HCT116 (cell line): ENCODE data around the gene U2AF1L4. TPM values are rescaled to one million over a fixed set of nuclear protein-coding genes. Genes with fewer than 3 reads are reported as not detected.

Source experiments
- ATAC-seq: fragments of 200-7000 bp; cut with Tn5 transposase; 2 replicates; pipeline ENCODE4 v1.9.1; 2020; ENCODE audit warnings: mild to moderate bottlenecking, moderate library complexity
- BruUV-seq: library from RNA; stranded (reverse); fragments of 400-500 nt; replicated peaks from 2 replicates; lab custom pipeline; 2021; lab: Mats Ljungman, UMichigan
- CTCF ChIA-PET: fragments of 300-600 bp; sonication (Branson Sonifier 250); formaldehyde crosslinking; loops from one replicate; lab custom pipeline; 2021; ENCODE audit warnings: antibody characterized with exemption; lab: Charles Lee
- POLR2A ChIA-PET: fragments of 300-600, 350-600 bp; sonication (Branson Sonifier 250); formaldehyde crosslinking; loops from one replicate; lab custom pipeline; 2021; ENCODE audit warnings: antibody characterized with exemption; lab: Charles Lee
- RAD21 ChIA-PET, 2 experiments: fragments of 300-600 bp; sonication (Branson Sonifier 250); formaldehyde crosslinking; loops; one replicate each; lab custom pipeline; 2023; ENCODE audit warnings: low total read pairs in 2 of 2; ENCODE audit not compliant: uncharacterized antibody in 2 of 2, unreplicated experiment in 2 of 2, low non-redundant PET in 1 of 2; lab: Charles Lee
- DNase-seq: peaks from one replicate; pipeline ENCODE4 v3.0.0-alpha.2; 2010; ENCODE audit warnings: low read depth, low spot score
- H2AFZ ChIP-seq: fragments of 200-600 bp; shearing (Covaris generic), sonication (generic); 2 replicates; pipeline ENCODE4 v1.6.1; 2017; ENCODE audit warnings: low read depth, mixed run types, mixed read lengths, antibody characterized with exemption, low read length; ENCODE audit not compliant: poor library complexity, severe bottlenecking
- H3K27ac ChIP-seq: 2 replicates; pipeline ENCODE4 v1.5.1; 2012; ENCODE audit warnings: low read depth, low read length
- H3K27me3 ChIP-seq: fragments of 200-600 bp; sonication (generic); 2 replicates; pipeline ENCODE4 v1.6.1; 2016; ENCODE audit warnings: mixed run types, low read length, mixed read lengths; ENCODE audit not compliant: insufficient read depth
- H3K36me3 ChIP-seq, 2 experiments: fragments of 200-500 bp in 1 of 2; fragments of 200-600 bp in 1 of 2; sonication (Bioruptor generic) in 1 of 2; sonication (generic) in 1 of 2; 2 replicates each; pipeline versions ENCODE4 v1.5.1 to v1.6.1; 2014 to 2016; ENCODE audit warnings: low read length in 2 of 2, inconsistent platforms in 1 of 2, mixed read lengths in 1 of 2, mixed run types in 1 of 2; ENCODE audit not compliant: insufficient read depth in 2 of 2, control insufficient read depth in 1 of 2
- H3K4me1 ChIP-seq, 2 experiments: fragments of 200-600 bp in 1 of 2; sonication (generic) in 1 of 2; 2 replicates each; pipeline versions ENCODE4 v1.5.1 to v1.6.1; 2012 to 2017; ENCODE audit warnings: low read length in 2 of 2, inconsistent platforms in 1 of 2, mild to moderate bottlenecking in 1 of 2, mixed read lengths in 1 of 2, mixed run types in 1 of 2, moderate library complexity in 1 of 2; ENCODE audit not compliant: insufficient read depth in 2 of 2, control insufficient read depth in 1 of 2
- H3K4me2 ChIP-seq: fragments of 200-600 bp; sonication (generic); 2 replicates; pipeline ENCODE4 v1.6.1; 2017; ENCODE audit warnings: mixed run types, low read length, mixed read lengths
- H3K4me3 ChIP-seq, 2 experiments: fragments of 200-600 bp in 1 of 2; sonication (generic) in 1 of 2; replicated peaks in 1 of 2; 2 replicates each; pipeline ENCODE4 v1.5.1; 2011 to 2016; ENCODE audit warnings: low read length in 2 of 2, control low read depth in 1 of 2, low read depth in 1 of 2, mild to moderate bottlenecking in 1 of 2, mixed read lengths in 1 of 2, mixed run types in 1 of 2
- H3K79me2 ChIP-seq: fragments of 200-600 bp; sonication (generic); 2 replicates; pipeline ENCODE4 v1.6.1; 2017; ENCODE audit warnings: mild to moderate bottlenecking, mixed run types, low read length, moderate library complexity, mixed read lengths; ENCODE audit not compliant: insufficient read depth
- H3K9ac ChIP-seq: fragments of 200-600 bp; sonication (generic); 2 replicates; pipeline ENCODE4 v1.6.1; 2016; ENCODE audit warnings: low read length, mixed read lengths
- H3K9me2 ChIP-seq: fragments of 200-600 bp; sonication (generic), shearing (Covaris generic); 2 replicates; pipeline ENCODE4 v1.6.1; 2017; ENCODE audit warnings: mixed run types, mild to moderate bottlenecking, moderate library complexity; ENCODE audit not compliant: insufficient read depth
- H3K9me3 ChIP-seq, 2 experiments: fragments of 200-500 bp in 1 of 2; fragments of 200-600 bp in 1 of 2; sonication (Bioruptor generic) in 1 of 2; sonication (generic) in 1 of 2; 2 replicates each; pipeline ENCODE4 v1.6.1; 2014 to 2017; ENCODE audit warnings: low read length in 2 of 2, mixed read lengths in 2 of 2, inconsistent platforms in 1 of 2, low read depth in 1 of 2, mild to moderate bottlenecking in 1 of 2, mixed run types in 1 of 2, moderate library complexity in 1 of 2; ENCODE audit not compliant: control insufficient read depth in 1 of 2, insufficient read depth in 1 of 2
- H4K20me1 ChIP-seq: fragments of 200-600 bp; sonication (generic), shearing (Covaris generic); 2 replicates; pipeline ENCODE4 v1.6.1; 2017; ENCODE audit warnings: mixed run types, mild to moderate bottlenecking, moderate library complexity; ENCODE audit not compliant: insufficient read depth
- ATF3 ChIP-seq: IDR thresholded peaks from 2 replicates; pipeline ENCODE4 v1.6.1; 2012
- EGR1 ChIP-seq: IDR thresholded peaks from 2 replicates; pipeline ENCODE4 v1.6.1; 2012; ENCODE audit warnings: low read depth
- EZH2 ChIP-seq: fragments of 200-600 bp; sonication (generic); IDR thresholded peaks from 2 replicates; pipeline ENCODE4 v1.6.1; 2017; ENCODE audit warnings: antibody characterized with exemption, mixed run types
- EZH2phosphoT487 ChIP-seq: fragments of 200-600 bp; IDR thresholded peaks from 2 replicates; pipeline ENCODE4 v1.6.1; 2018; ENCODE audit warnings: antibody characterized with exemption, borderline replicate concordance
- FOSL1 ChIP-seq: IDR thresholded peaks from 2 replicates; pipeline ENCODE4 v1.6.1; 2012; ENCODE audit warnings: low read depth
- JUND ChIP-seq: IDR thresholded peaks from 2 replicates; pipeline ENCODE4 v1.6.1; 2012
- MAX ChIP-seq: IDR thresholded peaks from 2 replicates; pipeline ENCODE4 v1.6.1; 2012
- POLR2A ChIP-seq: IDR thresholded peaks from 2 replicates; pipeline ENCODE4 v1.7.0; 2011; ENCODE audit warnings: borderline replicate concordance; ENCODE audit not compliant: insufficient read depth, insufficient read length; ENCODE audit errors: extremely low read depth
- POLR2AphosphoS5 ChIP-seq: IDR thresholded peaks from 2 replicates; pipeline ENCODE4 v1.6.1; 2011; ENCODE audit warnings: mild to moderate bottlenecking, low read depth, low read length, moderate library complexity
- SP1 ChIP-seq: IDR thresholded peaks from 2 replicates; pipeline ENCODE4 v1.6.1; 2012; ENCODE audit warnings: low read depth
- SRF ChIP-seq: IDR thresholded peaks from 2 replicates; pipeline ENCODE4 v1.6.1; 2012; ENCODE audit warnings: low read depth
- YY1 ChIP-seq: IDR thresholded peaks from 2 replicates; pipeline ENCODE4 v1.6.1; 2011; ENCODE audit warnings: low read length, low read depth, moderate library complexity, mild to moderate bottlenecking; ENCODE audit not compliant: insufficient replicate concordance; ENCODE audit errors: extremely low read depth
- ZBTB33 ChIP-seq: IDR thresholded peaks from 2 replicates; pipeline ENCODE4 v1.6.1; 2011; ENCODE audit warnings: mild to moderate bottlenecking, low read length, moderate library complexity; ENCODE audit not compliant: insufficient replicate concordance; ENCODE audit errors: extremely low read depth
- ZNF274 ChIP-seq: fragments of 200-500 bp; sonication (Bioruptor generic); IDR thresholded peaks from 2 replicates; pipeline ENCODE4 v1.6.1; 2014; ENCODE audit warnings: mild to moderate bottlenecking, low read depth, low read length, inconsistent platforms
- intact Hi-C: fragments of 100-400 bp; cut with micrococcal nuclease; formaldehyde crosslinking; loops from 2 replicates; pipeline ENCODE4 v1.10.0; 2022
- total RNA-seq: library from RNA; stranded (reverse); gene quantifications from one replicate; pipeline ENCODE4 v1.2.1, GENCODE V29; 2021; ENCODE audit not compliant: unreplicated experiment
- TF ChIP-seq, protein P1 (sequence below): IDR thresholded peaks from 2 replicates; pipeline ENCODE4 v1.6.1; 2012; ENCODE audit warnings: low read depth

U2AF1L4 gene
- total RNA-seq, 1 experiment from 2014 or later: 15.6 TPM

GRCh38 chr19:35730326-35730725 lies 14.9 kb downstream of the U2AF1L4 start:
- ChIA-PET POLR2A (interaction anchor here (0.6 kb wide), 1 partner anchor 87 kb away, joined by 3 read pairs; no protein-coding TSS in a partner anchor), CTCF (no interaction called here), RAD21 (no interaction called here)
- Histone ChIP-seq H3K9ac (no peak overlapping the region), H3K79me2 (no peaks in the 10 kb centered on the region)
- no peak for TF ChIP-seq ATF3
- TF ChIP-seq, all 23 proteins: peak for 0
- Histone ChIP-seq H4K20me1 (no peaks in the 10 kb centered on the region), H3K9me3 (no peaks in the 10 kb centered on the region), H2AFZ (no peak overlapping the region), H3K4me2 (no peak overlapping the region), H3K27ac (no peak overlapping the region), H3K36me3 (peaks cover 50 to 59% of the 10 kb centered on the region in 2 experiments), H3K27me3 (no peaks in the 10 kb centered on the region), H3K4me1 (no peaks in the 10 kb centered on the region), H3K4me3 (no peak overlapping the region), H3K9me2 (no peaks in the 10 kb centered on the region)
- intact Hi-C loops: no loop called here
- no TSS peak for BruUV-seq
- no peak for DNase-seq
- no peak for ATAC-seq

GRCh38 chr19:35729763-35730162 lies 15.5 kb downstream of the U2AF1L4 start:
- no TSS peak for BruUV-seq
- H3K36me3 ChIP-seq: peaks cover 51 to 64% of the 10 kb centered on the region in 2 experiments
- H3K9me2 ChIP-seq: no peaks in the 10 kb centered on the region
- H3K4me1 ChIP-seq: no peaks in the 10 kb centered on the region
- H4K20me1 ChIP-seq: no peaks in the 10 kb centered on the region
- ChIA-PET POLR2A (no interaction called here), CTCF (no interaction called here), RAD21 (no interaction called here)
- H3K4me2 ChIP-seq: no peak overlapping the region
- H3K79me2 ChIP-seq: no peaks in the 10 kb centered on the region
- no peaks in the 10 kb centered on the region for H3K27me3 ChIP-seq
- H2AFZ ChIP-seq: no peak overlapping the region
- no peak overlapping the region for H3K9ac ChIP-seq
- DNase-seq (no peak), ATAC-seq (no peak)
- no peak overlapping the region for H3K27ac ChIP-seq
- no peaks in the 10 kb centered on the region for H3K9me3 ChIP-seq
- intact Hi-C loops: no loop called here
- H3K4me3 ChIP-seq: no peak overlapping the region
- TF ChIP-seq YY1: no peak
- TF ChIP-seq POLR2A: no peak
- TF ChIP-seq POLR2AphosphoS5: no peak
- no peak for TF ChIP-seq EZH2phosphoT487
- TF ChIP-seq SP1: no peak
- TF ChIP-seq EGR1: no peak
- TF ChIP-seq ZNF274: no peak
- TF ChIP-seq SRF: no peak
- no peak for TF ChIP-seq MAX
- TF ChIP-seq ATF3: no peak
- no peak for TF ChIP-seq FOSL1
- TF ChIP-seq EZH2: no peak
- no peak for TF ChIP-seq JUND
- TF ChIP-seq, protein P1, sequence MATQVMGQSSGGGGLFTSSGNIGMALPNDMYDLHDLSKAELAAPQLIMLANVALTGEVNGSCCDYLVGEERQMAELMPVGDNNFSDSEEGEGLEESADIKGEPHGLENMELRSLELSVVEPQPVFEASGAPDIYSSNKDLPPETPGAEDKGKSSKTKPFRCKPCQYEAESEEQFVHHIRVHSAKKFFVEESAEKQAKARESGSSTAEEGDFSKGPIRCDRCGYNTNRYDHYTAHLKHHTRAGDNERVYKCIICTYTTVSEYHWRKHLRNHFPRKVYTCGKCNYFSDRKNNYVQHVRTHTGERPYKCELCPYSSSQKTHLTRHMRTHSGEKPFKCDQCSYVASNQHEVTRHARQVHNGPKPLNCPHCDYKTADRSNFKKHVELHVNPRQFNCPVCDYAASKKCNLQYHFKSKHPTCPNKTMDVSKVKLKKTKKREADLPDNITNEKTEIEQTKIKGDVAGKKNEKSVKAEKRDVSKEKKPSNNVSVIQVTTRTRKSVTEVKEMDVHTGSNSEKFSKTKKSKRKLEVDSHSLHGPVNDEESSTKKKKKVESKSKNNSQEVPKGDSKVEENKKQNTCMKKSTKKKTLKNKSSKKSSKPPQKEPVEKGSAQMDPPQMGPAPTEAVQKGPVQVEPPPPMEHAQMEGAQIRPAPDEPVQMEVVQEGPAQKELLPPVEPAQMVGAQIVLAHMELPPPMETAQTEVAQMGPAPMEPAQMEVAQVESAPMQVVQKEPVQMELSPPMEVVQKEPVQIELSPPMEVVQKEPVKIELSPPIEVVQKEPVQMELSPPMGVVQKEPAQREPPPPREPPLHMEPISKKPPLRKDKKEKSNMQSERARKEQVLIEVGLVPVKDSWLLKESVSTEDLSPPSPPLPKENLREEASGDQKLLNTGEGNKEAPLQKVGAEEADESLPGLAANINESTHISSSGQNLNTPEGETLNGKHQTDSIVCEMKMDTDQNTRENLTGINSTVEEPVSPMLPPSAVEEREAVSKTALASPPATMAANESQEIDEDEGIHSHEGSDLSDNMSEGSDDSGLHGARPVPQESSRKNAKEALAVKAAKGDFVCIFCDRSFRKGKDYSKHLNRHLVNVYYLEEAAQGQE: no peak
- TF ChIP-seq ZBTB33: no peak
- TF ChIP-seq, all 23 proteins: peak for 0
